Posterior cingulate gyrus (tissue), 11 donors: ENCODE data around the gene TMC7.
A peak's percentile ranks its signal among the peaks of the same experiment; 100 is the strongest.
"Not testable (repeated sequence)": the region's sequence is repeated elsewhere in the genome, so short reads cannot be mapped to it uniquely, and the experiment has no call there.

Experiments used
- DNase-seq, 10 donors: peaks; one replicate each; pipeline versions ENCODE4 v3.0.0 to v3.0.0-alpha.2; 2020 to 2021; ENCODE audit warnings: mixed read lengths in 3 of 10
- intact Hi-C: fragments of 100-400 bp; cut with DNase I; formaldehyde crosslinking; loops from one replicate; pipeline ENCODE4 v1.15.1; 2023

Gene TMC7

GRCh38 chr16:18975109-18975508 is 8.6 kb upstream of the TMC7 start:
- no peak for DNase-seq
- intact Hi-C loops = no loop called here

GRCh38 chr16:18979936-18980335 is 3.8 kb upstream of the TMC7 start:
- intact Hi-C loops = loop anchor here (5.0 to 10.0 kb wide), 2 partner anchors 107 to 395 kb away; no protein-coding TSS in a partner anchor
- no peak for DNase-seq

DNA sequence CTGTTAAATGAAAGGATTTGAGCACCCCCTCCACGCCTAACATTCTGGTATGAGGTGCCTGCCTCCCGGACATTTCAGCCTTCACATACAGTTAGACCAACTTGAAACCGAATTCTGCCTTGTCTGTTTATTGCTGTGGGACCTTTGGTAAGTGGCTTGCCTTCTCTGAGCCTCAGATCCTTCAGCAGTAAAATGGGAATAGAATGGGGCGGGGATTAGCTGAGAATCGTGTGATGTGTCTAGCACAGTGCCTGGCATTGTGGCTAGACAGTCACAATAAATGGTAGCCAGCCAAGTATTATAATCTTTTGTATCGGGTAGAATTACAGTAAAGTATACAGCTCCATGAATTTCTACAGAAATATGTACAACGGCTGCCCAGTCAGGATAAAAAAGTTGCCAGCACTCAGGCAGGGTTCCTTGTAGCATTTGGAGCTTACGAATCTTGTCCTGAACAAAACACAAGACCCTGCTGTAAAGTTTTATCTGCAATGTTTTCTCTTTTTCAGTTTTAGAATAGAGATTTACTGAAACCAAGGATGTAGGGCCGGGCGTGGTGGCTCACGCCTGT is 786 bp downstream of the TMC7 start:
- DNase-seq = no peak
- intact Hi-C loops = loop anchor here (5.0 to 10.0 kb wide), 2 partner anchors 103 to 390 kb away; no protein-coding TSS in a partner anchor

GRCh38 chr16:18985256-18985655 is 1.5 kb downstream of the TMC7 start:
- intact Hi-C loops = loop anchor here (10.0 kb wide), 1 partner anchor 390 kb away; no protein-coding TSS in a partner anchor
- not testable (repeated sequence) for DNase-seq

DNA sequence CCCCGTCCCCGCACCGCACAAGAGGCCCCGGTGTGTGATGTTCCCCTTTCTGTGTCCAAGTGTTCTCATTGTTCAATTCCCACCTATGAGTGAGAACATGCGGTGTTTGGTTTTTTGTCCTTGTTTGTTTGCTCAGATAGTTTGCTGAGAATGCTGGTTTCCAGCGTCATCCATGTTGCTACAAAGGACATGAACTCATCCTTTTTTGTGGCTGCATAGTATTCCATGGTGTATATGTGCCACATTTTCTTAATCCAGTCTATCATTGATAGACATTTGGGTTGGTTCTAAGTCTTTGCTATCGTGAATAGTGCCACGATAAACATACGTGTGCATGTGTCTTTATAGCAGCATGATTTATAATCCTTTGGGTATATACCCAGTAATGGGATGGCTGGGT is 8.0 kb downstream of the TMC7 start:
- intact Hi-C loops, DNase-seq: not testable (repeated sequence)

DNA sequence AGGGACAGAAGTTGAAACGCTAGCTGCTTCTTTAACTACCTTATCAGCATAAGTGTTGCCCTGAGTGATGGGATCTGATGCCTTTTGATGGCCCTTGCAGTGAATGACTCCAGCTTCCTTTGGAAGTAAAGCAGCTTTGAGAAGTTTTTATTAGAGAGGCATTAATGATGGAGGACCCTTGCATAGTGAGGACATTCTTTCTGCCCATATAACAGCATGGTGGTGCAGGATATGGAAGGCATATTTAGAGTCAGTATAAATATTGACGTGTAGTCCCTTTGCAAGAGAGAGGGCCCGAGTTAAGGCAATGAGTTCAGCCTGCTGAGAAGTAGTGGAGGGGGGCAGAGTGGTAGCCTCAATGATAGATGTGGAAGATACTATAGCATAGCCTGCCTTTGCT is 9.8 kb downstream of the TMC7 start:
- intact Hi-C loops, DNase-seq: not testable (repeated sequence)

DNA sequence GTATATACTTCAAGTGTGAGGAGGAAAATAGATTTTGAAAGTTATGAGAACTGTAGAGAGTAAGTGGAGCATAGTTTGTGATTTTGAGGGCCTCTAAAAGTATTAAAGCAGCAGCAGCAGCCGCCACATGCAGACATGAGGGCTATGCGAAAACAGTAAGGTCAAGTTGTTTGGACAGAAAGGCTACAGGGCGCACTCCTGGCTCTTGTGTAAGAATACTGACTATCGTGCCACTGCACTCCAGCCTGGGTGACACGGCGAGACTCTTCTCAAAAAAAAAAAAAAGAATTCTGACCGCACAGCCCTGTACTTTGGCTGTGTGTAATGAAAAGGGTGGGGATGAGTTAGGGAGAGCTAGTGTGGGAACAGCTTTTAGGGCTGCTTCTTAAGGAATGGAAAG is 10.4 kb downstream of the TMC7 start:
- intact Hi-C loops, DNase-seq: not testable (repeated sequence)

GRCh38 chr16:18995406-18995805 is 11.7 kb downstream of the TMC7 start:
- DNase-seq = peak in 1 of 10 donors; percentile 29
- intact Hi-C loops = not testable (repeated sequence)

DNA sequence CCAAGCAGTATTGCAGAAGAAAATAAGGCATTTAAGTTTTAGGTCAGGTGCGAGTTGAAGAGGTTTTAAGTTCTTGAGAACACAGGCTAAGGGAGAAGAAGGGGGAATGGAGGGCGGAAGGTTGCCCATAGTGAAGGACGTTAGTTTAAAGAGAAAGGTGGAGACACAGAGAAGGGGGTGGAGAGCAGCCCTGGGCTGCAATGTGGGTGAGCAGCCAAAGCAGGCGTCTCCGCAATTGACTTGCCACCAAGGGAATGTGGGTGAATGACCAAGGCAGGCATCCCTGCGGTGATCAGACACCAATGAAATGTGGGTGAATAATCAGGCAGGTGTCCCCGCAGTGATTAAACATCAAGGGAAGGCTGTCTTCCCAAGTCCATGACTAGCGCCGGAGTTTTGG is 12.8 kb downstream of the TMC7 start:
- peak in 1 of 10 donors; percentile 42 for DNase-seq
- intact Hi-C loops = not testable (repeated sequence)

DNA sequence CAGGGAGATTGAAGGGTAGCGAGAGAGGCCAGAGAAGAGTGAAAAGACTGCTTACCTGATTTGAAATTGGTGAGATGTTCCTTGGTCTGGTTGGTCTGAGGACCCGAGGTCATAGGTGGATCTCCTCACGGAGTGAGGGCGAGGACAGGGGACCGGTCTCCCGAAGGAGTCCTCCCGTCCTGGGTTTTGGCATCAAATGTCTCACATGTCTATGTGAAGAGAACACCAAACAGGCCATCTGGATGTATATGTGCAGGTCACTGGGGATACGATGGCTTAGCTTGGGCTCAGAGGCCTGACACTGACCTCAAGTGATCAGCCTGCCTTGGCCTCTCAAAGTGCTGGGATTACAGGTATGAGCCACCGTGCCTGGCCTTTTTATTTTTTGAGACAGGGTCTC is 13.3 kb downstream of the TMC7 start:
- intact Hi-C loops, DNase-seq: not testable (repeated sequence)

- intact Hi-C loops = no loop called here
- no peak for DNase-seq
These were observed 15.3 kb downstream of the TMC7 start for GRCh38 chr16:18999045-18999393.

GRCh38 chr16:19001788-19002187 is 18.1 kb downstream of the TMC7 start:
- intact Hi-C loops = no loop called here
- peak in 2 of 10 donors; percentile 25 to 83 for DNase-seq

GRCh38 chr16:19003935-19004334 is 20.2 kb downstream of the TMC7 start:
- no peak for DNase-seq
- intact Hi-C loops = no loop called here

- DNase-seq = peak; percentile 75 to 98 (median 89)
- intact Hi-C loops = no loop called here
These were observed 22.1 kb downstream of the TMC7 start for GRCh38 chr16:19005561-19006445.

DNA sequence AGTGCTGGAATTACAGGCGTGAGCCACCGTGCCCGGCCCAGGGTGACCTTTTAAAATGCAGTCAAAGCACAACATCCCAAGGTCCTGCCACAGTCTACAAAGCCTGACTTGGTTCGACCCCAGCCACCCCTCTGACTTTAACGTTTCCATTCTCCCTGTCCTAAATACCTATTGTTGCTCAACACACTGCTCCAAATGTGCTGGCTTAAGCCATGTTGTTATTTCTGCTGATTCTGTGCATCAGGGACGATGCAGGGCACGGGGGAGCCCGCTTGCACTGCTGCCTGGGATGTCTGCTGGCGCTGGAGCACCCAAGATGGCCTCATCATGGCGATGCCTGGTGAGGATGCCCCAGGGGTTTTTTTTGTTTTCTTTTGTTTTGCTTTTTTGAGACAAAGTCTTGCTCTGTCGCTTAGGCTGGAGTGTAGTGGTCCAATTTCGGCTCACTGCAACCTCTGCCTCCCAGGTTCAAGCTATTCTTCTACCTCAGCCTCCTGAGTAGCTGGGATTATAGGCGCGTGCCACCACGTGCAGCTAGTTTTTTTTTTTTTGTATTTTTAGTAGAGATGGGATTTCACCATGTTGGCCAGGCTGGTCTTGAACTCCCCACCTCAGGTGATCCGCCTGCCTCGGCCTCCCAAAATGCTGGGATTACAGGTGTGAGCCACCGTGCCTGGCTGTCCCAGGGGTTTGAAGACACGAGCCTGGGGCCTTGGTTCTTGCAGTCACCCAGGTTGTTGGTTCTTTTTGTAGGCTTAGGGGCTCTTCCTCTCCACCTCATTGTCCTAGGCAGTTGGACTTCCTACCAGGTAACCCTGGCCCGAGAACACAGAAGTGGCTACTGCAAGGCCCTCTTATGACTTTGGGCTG is 22.9 kb downstream of the TMC7 start:
- DNase-seq = peak in 1 of 10 donors; percentile 64
- intact Hi-C loops = no loop called here

GRCh38 chr16:19008245-19009169 is 24.8 kb downstream of the TMC7 start:
- intact Hi-C loops = no loop called here
- peak in 1 of 10 donors; percentile 42 for DNase-seq

DNA sequence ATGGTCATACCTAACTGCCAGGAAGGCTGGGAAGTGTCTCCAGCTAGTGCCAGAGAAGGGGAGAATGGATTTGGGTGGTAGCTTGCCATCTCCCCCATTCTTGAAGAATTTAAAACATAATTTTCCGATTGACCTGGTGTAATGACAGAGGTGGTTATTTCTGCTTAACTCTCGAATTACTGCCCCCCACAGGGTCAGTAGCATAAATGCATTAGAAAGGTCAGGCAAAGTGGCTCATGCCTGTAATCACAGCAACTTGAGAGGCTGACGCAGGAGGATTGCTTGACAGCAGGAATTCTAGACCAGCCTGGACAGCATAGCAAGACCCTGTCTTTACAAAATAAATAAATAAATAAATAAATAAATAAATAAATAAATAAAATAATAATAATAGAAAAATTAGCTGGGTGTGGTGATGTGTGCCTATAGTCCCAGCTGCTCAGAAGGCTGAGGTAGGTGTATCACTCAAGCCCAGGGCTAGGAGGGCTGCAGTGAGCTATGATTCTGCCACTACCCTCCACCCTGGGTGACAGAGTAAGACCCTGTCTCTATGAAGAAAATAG is 27.5 kb downstream of the TMC7 start:
- DNase-seq = no peak
- intact Hi-C loops = no loop called here

DNA sequence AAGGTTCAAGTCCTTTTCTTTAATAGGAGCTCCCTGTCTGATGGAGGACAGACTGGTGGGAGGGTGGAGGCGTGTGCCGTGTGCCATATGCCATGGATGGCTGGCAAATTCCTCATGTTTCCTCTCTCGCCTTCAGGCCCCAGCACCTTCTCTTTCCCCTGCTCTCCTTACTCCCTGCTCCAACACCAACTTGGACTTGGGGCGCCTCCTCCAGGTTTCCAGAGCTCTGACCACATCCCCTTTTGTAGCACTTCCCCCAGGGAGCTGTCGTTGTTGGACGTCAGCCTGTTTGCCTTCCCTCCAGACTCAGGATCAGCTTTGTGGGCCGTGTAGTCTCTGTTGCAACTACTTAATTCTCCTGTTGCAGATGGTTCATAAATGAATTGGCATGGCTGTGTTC is 30.7 kb downstream of the TMC7 start:
- intact Hi-C loops = no loop called here
- DNase-seq = peak in 2 of 10 donors; percentile 35 to 87

GRCh38 chr16:19017179-19017578 is 33.4 kb downstream of the TMC7 start:
- no peak for DNase-seq
- intact Hi-C loops = no loop called here
